GM19328 (cell line): Measurements from ENCODE around the gene LAMA3.

Experiments used
- ATAC-seq: cut with Tn5 transposase; IDR thresholded peaks from one replicate; pipeline ENCODE4 v1.9.1; 2021; ENCODE audit warnings: mild to moderate bottlenecking, moderate library complexity; ENCODE audit not compliant: unreplicated experiment

LAMA3 gene

GRCh38 chr18:23669804-23670405, 19.3 kb upstream of the LAMA3 start:
- ATAC-seq = no peak

- no peak for ATAC-seq
These were observed 17.7 kb upstream of the LAMA3 start for GRCh38 chr18:23671564-23671963.

- no peak for ATAC-seq
These were observed 15.5 kb upstream of the LAMA3 start for GRCh38 chr18:23673725-23674124.

- no peak for ATAC-seq
These were observed 14.0 kb upstream of the LAMA3 start for GRCh38 chr18:23675236-23675635.

GRCh38 chr18:23675896-23676295, 13.4 kb upstream of the LAMA3 start:
- no peak for ATAC-seq

- ATAC-seq = no peak
These were observed 7.2 kb upstream of the LAMA3 start for GRCh38 chr18:23682045-23682444.

GRCh38 chr18:23682472-23682871, 6.8 kb upstream of the LAMA3 start:
- no peak for ATAC-seq

GRCh38 chr18:23683155-23683554, 6.1 kb upstream of the LAMA3 start:
- no peak for ATAC-seq

GRCh38 chr18:23683671-23684070, 5.6 kb upstream of the LAMA3 start:
- ATAC-seq = no peak

GRCh38 chr18:23684515-23685197, 4.6 kb upstream of the LAMA3 start:
- no peak for ATAC-seq

GRCh38 chr18:23688528-23688927, 725 bp upstream of the LAMA3 start:
- ATAC-seq = no peak

GRCh38 chr18:23689616-23690504, 607 bp downstream of the LAMA3 start:
- no peak for ATAC-seq

- ATAC-seq = no peak
These were observed 1.3 kb downstream of the LAMA3 start for GRCh38 chr18:23690505-23691068.

GRCh38 chr18:23693846-23694245, 4.6 kb downstream of the LAMA3 start:
- no peak for ATAC-seq

GRCh38 chr18:23694637-23695430, 5.6 kb downstream of the LAMA3 start:
- ATAC-seq = no peak

GRCh38 chr18:23701017-23701416, 11.8 kb downstream of the LAMA3 start:
- no peak for ATAC-seq

GRCh38 chr18:23701544-23702064, 12.4 kb downstream of the LAMA3 start:
- no peak for ATAC-seq

GRCh38 chr18:23702606-23703005, 13.4 kb downstream of the LAMA3 start:
- ATAC-seq = no peak

GRCh38 chr18:23703057-23703986, 14.1 kb downstream of the LAMA3 start:
- no peak for ATAC-seq
